ENCODE results near the gene LPAR1.

Gene LPAR1

GRCh38 chr9:110856772-110857171, 181.5 kb downstream of the LPAR1 start:
- no peak overlapping the region for H3K27ac ChIP-seq (ENCODE audit: low read length)
- no peaks in the 10 kb centered on the region for H3K4me1 ChIP-seq (ENCODE audit: low read length)
- H4K20me1 ChIP-seq (ENCODE audit: insufficient read depth, low read length): no peaks in the 10 kb centered on the region
- H3K27me3 ChIP-seq (ENCODE audit: low read depth, low read length): no peaks in the 10 kb centered on the region
- TF ChIP-seq EZH2phosphoT487 (IDR thresholded peaks at IDR 0.05; ENCODE audit: low read depth): no peak
- TF ChIP-seq CTCF (IDR thresholded peaks at IDR 0.05; ENCODE audit: low read depth, low read length): no peak
- H3K36me3 ChIP-seq (replicated peaks; ENCODE audit: low read depth, low read length): no peaks in the 10 kb centered on the region
- H3K9me3 ChIP-seq (ENCODE audit: insufficient read depth, low read length): 0 out of 2 replicates have a peak, but pooled peaks cover 2% of the 10 kb centered on the region
- no peak overlapping the region for H3K9ac ChIP-seq (ENCODE audit: low read length)
- no peak overlapping the region for H2AFZ ChIP-seq (ENCODE audit: low read depth, low read length)
- no peak overlapping the region for H3K4me3 ChIP-seq (ENCODE audit: low read length)
- H3K79me2 ChIP-seq (ENCODE audit: low read length): no peaks in the 10 kb centered on the region
- no peak overlapping the region for H3K4me2 ChIP-seq (ENCODE audit: low read length)

- Histone ChIP-seq H3K9me3 (ENCODE audit: insufficient read depth, low read length) (no peaks in the 10 kb centered on the region), H3K36me3 (replicated peaks; ENCODE audit: low read depth, low read length) (no peaks in the 10 kb centered on the region), H3K27ac (ENCODE audit: low read length) (no peak overlapping the region), H3K4me2 (ENCODE audit: low read length) (no peak overlapping the region), H2AFZ (ENCODE audit: low read depth, low read length) (no peak overlapping the region), H4K20me1 (ENCODE audit: insufficient read depth, low read length) (no peaks in the 10 kb centered on the region), H3K27me3 (ENCODE audit: low read depth, low read length) (no peaks in the 10 kb centered on the region), H3K4me3 (ENCODE audit: low read length) (no peak overlapping the region), H3K4me1 (ENCODE audit: low read length) (no peaks in the 10 kb centered on the region), H3K79me2 (ENCODE audit: low read length) (no peaks in the 10 kb centered on the region), H3K9ac (ENCODE audit: low read length) (no peak overlapping the region)
- peak; percentile 9; the same call in 1 of the 2 replicates for TF ChIP-seq CTCF (IDR thresholded peaks at IDR 0.05; ENCODE audit: low read depth, low read length)
- no peak for TF ChIP-seq EZH2phosphoT487 (IDR thresholded peaks at IDR 0.05; ENCODE audit: low read depth)
Measured at GRCh38 chr9:110850401-110851135, 187.7 kb downstream of the LPAR1 start.

GRCh38 chr9:110847671-110848070, 190.6 kb downstream of the LPAR1 start:
- Histone ChIP-seq H3K79me2 (ENCODE audit: low read length) (no peaks in the 10 kb centered on the region), H2AFZ (ENCODE audit: low read depth, low read length) (no peak overlapping the region), H3K27ac (ENCODE audit: low read length) (no peak overlapping the region), H3K9me3 (ENCODE audit: insufficient read depth, low read length) (no peaks in the 10 kb centered on the region), H3K4me1 (ENCODE audit: low read length) (no peaks in the 10 kb centered on the region), H3K4me3 (ENCODE audit: low read length) (no peak overlapping the region), H4K20me1 (ENCODE audit: insufficient read depth, low read length) (no peaks in the 10 kb centered on the region), H3K9ac (ENCODE audit: low read length) (no peak overlapping the region), H3K4me2 (ENCODE audit: low read length) (no peak overlapping the region), H3K27me3 (ENCODE audit: low read depth, low read length) (no peaks in the 10 kb centered on the region), H3K36me3 (replicated peaks; ENCODE audit: low read depth, low read length) (no peaks in the 10 kb centered on the region)
- TF ChIP-seq CTCF (IDR thresholded peaks at IDR 0.05; ENCODE audit: low read depth, low read length) (no peak), EZH2phosphoT487 (IDR thresholded peaks at IDR 0.05; ENCODE audit: low read depth) (no peak)

- TF ChIP-seq EZH2phosphoT487 (IDR thresholded peaks at IDR 0.05; ENCODE audit: low read depth): no peak
- no peak for TF ChIP-seq CTCF (IDR thresholded peaks at IDR 0.05; ENCODE audit: low read depth, low read length)
- Histone ChIP-seq H3K4me1 (ENCODE audit: low read length) (no peaks in the 10 kb centered on the region), H3K36me3 (replicated peaks; ENCODE audit: low read depth, low read length) (no peaks in the 10 kb centered on the region), H3K4me2 (ENCODE audit: low read length) (no peak overlapping the region), H3K9ac (ENCODE audit: low read length) (no peak overlapping the region), H3K4me3 (ENCODE audit: low read length) (no peak overlapping the region), H4K20me1 (ENCODE audit: insufficient read depth, low read length) (no peaks in the 10 kb centered on the region), H3K27me3 (ENCODE audit: low read depth, low read length) (no peaks in the 10 kb centered on the region), H3K27ac (ENCODE audit: low read length) (no peak overlapping the region), H3K79me2 (ENCODE audit: low read length) (no peaks in the 10 kb centered on the region), H3K9me3 (ENCODE audit: insufficient read depth, low read length) (no peaks in the 10 kb centered on the region), H2AFZ (ENCODE audit: low read depth, low read length) (no peak overlapping the region)
Measured at GRCh38 chr9:110846215-110846614, 192.1 kb downstream of the LPAR1 start.
